Ishikawa (cell line): ENCODE data around the gene ZNF319.
A peak's percentile ranks its signal among the peaks of the same experiment; 100 is the strongest.

Experiments
- CEBPB ChIP-seq: IDR thresholded peaks from 2 replicates; pipeline ENCODE4 v1.6.1; 2012
- CREB1 ChIP-seq: IDR thresholded peaks from 2 replicates; pipeline ENCODE4 v1.6.1; 2012; ENCODE audit warnings: low read depth
- EGR1 ChIP-seq: IDR thresholded peaks from 2 replicates; pipeline ENCODE4 v1.6.1; 2012
- EP300 ChIP-seq: IDR thresholded peaks from 2 replicates; pipeline ENCODE4 v1.6.1; 2012; ENCODE audit warnings: borderline replicate concordance
- FOXM1 ChIP-seq: IDR thresholded peaks from 2 replicates; pipeline ENCODE4 v1.6.1; 2012; ENCODE audit warnings: low read depth, borderline replicate concordance
- NFIC ChIP-seq: IDR thresholded peaks from 2 replicates; pipeline ENCODE4 v1.6.1; 2012
- RAD21 ChIP-seq: IDR thresholded peaks from 2 replicates; pipeline ENCODE4 v1.6.1; 2012; ENCODE audit warnings: low read depth
- TAF1 ChIP-seq: IDR thresholded peaks from 2 replicates; pipeline ENCODE4 v1.6.1; 2012; ENCODE audit warnings: low read depth, mild to moderate bottlenecking
- TCF12 ChIP-seq: IDR thresholded peaks from 2 replicates; pipeline ENCODE4 v1.6.1; 2012; ENCODE audit warnings: low read depth
- TEAD4 ChIP-seq: IDR thresholded peaks from 2 replicates; pipeline ENCODE4 v1.6.1; 2012
- YY1 ChIP-seq: IDR thresholded peaks from 2 replicates; pipeline ENCODE4 v1.6.1; 2012; ENCODE audit warnings: low read depth
- ZBTB7A ChIP-seq: IDR thresholded peaks from 2 replicates; pipeline ENCODE4 v1.6.1; 2012; ENCODE audit warnings: low read depth
- TF ChIP-seq, protein P1 (sequence below): IDR thresholded peaks from 2 replicates; pipeline ENCODE4 v1.6.1; 2012
- TF ChIP-seq, protein P2 (sequence below): IDR thresholded peaks from 2 replicates; pipeline ENCODE4 v1.6.1; 2012
- TF ChIP-seq, protein P3 (sequence below): IDR thresholded peaks from 2 replicates; pipeline ENCODE4 v1.6.1; 2012; ENCODE audit warnings: low read depth, mild to moderate bottlenecking

ZNF319 gene

DNA sequence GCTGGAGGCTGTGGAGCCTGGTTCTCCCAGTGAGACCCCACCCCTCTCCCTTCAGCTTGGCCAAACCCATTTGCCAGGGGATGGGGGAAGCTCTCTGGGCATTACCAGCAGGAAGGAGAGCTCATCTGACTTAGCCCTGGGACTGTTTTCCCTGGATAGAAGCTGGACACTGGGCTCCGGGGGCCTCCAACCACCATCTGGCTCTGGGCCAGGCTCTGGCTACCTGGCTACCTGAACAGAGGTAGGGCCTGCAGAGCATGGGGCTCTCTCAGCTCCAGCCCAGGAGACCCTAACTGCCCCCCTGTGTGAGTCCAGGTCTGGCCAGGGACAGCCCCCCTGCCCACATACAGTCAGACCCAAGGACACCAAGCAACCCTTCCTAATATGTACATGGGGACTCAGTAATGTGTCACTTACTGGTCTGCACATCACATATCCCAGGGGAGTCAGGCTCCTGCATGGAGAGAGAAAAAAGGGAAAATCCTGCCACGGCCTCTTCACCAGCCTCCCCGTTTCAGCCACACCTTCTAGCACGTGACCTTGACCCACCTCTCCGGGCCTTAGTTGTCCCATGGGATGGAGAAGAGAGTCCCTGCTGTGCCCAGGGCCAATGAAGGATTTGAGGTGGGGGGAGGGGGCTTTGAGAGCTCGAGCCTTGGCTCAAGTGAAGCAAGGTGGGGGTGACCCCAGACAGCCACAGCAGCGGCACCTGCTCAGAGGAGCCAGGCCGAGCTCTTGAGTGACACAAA, 43.4 kb downstream of the ZNF319 start:
- TF ChIP-seq TCF12 (no peak), TAF1 (no peak), CEBPB (no peak), TEAD4 (no peak), YY1 (no peak)
- TF ChIP-seq, protein P1, sequence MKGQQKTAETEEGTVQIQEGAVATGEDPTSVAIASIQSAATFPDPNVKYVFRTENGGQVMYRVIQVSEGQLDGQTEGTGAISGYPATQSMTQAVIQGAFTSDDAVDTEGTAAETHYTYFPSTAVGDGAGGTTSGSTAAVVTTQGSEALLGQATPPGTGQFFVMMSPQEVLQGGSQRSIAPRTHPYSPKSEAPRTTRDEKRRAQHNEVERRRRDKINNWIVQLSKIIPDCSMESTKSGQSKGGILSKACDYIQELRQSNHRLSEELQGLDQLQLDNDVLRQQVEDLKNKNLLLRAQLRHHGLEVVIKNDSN = no peak

DNA sequence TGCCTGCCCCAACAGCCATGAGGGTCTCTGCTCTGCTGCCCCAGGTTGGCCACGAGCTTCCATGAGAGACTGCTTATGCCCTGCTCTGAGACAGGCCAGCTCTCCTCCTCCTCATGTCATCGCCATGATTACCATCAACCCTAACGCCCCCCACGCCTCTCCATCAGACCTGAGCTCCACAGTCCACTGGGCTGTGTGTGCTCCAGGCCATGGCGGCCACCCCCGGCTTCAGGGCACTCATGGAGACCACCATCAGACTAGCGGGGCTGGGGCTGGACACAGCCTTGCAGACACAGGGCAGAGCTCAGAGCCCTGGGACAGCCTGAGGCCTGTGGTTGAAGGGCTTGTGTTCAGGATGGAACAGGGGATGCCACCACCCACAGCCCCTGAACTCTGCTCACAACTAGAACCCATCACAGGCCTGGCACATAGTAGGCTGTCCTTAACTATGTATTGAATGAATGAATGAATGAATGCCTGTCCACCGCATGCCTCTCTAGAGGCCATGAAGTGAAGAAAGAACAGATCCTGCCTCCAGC, 44.1 kb downstream of the ZNF319 start:
- TF ChIP-seq, protein P2, sequence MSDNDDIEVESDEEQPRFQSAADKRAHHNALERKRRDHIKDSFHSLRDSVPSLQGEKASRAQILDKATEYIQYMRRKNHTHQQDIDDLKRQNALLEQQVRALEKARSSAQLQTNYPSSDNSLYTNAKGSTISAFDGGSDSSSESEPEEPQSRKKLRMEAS = no peak
- TF ChIP-seq, protein P1 = no peak
- TF ChIP-seq YY1 = no peak
- TF ChIP-seq FOXM1 = no peak
- TF ChIP-seq TAF1 = no peak
- no peak for TF ChIP-seq RAD21
- no peak for TF ChIP-seq EP300
- no peak for TF ChIP-seq TCF12
- no peak for TF ChIP-seq TEAD4
- no peak for TF ChIP-seq CEBPB
- no peak for TF ChIP-seq EGR1
- TF ChIP-seq ZBTB7A = no peak
- TF ChIP-seq CREB1 = no peak
- TF ChIP-seq NFIC = no peak
- TF ChIP-seq, protein P3, sequence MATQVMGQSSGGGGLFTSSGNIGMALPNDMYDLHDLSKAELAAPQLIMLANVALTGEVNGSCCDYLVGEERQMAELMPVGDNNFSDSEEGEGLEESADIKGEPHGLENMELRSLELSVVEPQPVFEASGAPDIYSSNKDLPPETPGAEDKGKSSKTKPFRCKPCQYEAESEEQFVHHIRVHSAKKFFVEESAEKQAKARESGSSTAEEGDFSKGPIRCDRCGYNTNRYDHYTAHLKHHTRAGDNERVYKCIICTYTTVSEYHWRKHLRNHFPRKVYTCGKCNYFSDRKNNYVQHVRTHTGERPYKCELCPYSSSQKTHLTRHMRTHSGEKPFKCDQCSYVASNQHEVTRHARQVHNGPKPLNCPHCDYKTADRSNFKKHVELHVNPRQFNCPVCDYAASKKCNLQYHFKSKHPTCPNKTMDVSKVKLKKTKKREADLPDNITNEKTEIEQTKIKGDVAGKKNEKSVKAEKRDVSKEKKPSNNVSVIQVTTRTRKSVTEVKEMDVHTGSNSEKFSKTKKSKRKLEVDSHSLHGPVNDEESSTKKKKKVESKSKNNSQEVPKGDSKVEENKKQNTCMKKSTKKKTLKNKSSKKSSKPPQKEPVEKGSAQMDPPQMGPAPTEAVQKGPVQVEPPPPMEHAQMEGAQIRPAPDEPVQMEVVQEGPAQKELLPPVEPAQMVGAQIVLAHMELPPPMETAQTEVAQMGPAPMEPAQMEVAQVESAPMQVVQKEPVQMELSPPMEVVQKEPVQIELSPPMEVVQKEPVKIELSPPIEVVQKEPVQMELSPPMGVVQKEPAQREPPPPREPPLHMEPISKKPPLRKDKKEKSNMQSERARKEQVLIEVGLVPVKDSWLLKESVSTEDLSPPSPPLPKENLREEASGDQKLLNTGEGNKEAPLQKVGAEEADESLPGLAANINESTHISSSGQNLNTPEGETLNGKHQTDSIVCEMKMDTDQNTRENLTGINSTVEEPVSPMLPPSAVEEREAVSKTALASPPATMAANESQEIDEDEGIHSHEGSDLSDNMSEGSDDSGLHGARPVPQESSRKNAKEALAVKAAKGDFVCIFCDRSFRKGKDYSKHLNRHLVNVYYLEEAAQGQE = no peak

DNA sequence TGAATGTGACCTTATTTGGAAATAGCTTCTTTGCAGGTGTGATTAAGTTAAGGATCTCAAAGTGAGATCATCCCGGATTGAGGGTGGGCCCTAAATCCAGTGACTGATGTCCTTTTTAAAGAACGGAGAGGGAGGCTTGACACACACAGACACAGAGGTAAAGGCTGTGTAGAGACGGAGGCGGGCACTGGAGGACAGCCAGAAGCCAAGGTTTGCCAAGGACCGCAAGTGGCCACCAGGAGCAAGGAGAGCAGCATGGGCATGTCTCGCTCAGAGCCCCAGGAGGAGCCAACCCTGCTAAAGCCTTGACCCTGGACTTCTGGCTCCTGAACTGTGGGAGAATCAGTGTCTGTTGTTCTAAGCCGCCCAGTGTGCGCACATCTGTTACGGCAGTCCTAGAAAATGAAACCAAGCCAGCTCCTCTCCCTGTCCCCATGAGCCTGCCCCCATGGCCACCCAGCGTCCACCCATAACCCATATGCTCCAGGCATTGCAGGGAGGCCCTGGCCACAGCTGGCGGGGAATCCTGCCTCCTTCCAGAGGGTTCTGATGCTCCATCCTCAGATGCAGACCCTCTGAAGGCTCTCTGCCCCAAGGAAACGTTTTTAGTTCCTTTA, 44.8 kb downstream of the ZNF319 start:
- no peak for TF ChIP-seq TEAD4
- TF ChIP-seq NFIC = peak; percentile 42; the same call in 1 of the 2 replicates

DNA sequence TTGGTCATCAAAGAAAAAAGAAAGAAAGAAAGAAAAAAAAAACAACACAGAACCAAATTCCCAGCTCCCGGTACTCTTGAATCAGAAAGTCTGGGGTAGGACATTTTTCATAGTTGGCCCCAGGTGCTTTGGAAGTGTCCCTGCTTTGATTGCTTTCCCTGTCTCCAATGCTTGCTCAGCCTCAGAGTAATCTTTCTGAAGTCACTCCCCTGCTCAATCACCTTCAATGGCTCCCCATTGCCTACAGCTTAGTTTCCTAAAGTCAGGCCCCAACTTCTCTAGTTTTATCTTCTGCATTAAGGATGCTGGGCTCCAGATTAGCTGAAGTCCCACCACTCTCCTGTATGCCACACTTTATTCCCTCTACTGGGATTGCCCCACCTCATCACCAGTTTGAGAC, 46.6 kb downstream of the ZNF319 start:
- TF ChIP-seq ZBTB7A = no peak
- TF ChIP-seq, protein P2 = no peak
- no peak for TF ChIP-seq CEBPB
- no peak for TF ChIP-seq NFIC
- TF ChIP-seq RAD21 = no peak
- no peak for TF ChIP-seq EGR1
- no peak for TF ChIP-seq CREB1
- TF ChIP-seq TCF12 = no peak
- no peak for TF ChIP-seq TEAD4
- TF ChIP-seq, protein P1 = no peak
- TF ChIP-seq YY1 = no peak
- no peak for TF ChIP-seq TAF1

DNA sequence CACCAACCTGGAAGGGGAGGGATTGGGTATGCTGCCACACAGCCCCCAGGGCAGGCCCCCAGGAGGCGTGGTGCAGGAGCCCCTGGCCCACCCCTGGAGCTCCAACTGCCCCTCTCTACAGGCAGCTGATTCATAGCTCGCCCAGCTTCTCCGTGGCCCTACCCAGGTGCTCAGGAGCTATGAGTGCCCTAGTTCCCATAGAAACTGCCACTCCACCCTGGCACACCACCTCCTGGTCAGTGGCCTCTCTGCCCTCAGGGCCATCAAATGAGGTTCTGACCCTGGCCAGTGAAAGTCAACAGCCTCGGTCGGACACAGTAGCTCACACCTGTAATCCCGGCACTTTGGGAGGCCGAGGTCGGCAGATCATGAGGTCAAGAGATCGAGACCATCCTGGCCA, 47.6 kb downstream of the ZNF319 start:
- TF ChIP-seq, protein P3 = no peak
- TF ChIP-seq TEAD4 (no peak), NFIC (no peak), FOXM1 (no peak), YY1 (no peak), ZBTB7A (no peak), CREB1 (no peak), EP300 (no peak), TAF1 (no peak), TCF12 (no peak), EGR1 (no peak), CEBPB (no peak), RAD21 (no peak)
- TF ChIP-seq, protein P2 = no peak
- TF ChIP-seq, protein P1 = no peak
